Measurements from ENCODE around the gene USP12. TPM values are rescaled to one million over a fixed set of nuclear protein-coding genes. Genes with fewer than 3 reads are reported as not detected.
"Not testable (repeated sequence)": the region's sequence is repeated elsewhere in the genome, so short reads cannot be mapped to it uniquely, and the experiment has no call there.

The USP12 gene
- total RNA-seq, 2 experiments from 2014 or later: 32.3 to 32.4 TPM

GRCh38 chr13:27149702-27150101, 21.9 kb downstream of the USP12 start:
- Mint-ChIP-seq H3K4me3 (no peak overlapping the region), H3K27ac (no peak overlapping the region), H3K9me3 (ENCODE audit: low read depth) (no peaks in the 10 kb centered on the region), H3K36me3 (ENCODE audit: low read depth) (peaks cover 16% of the 10 kb centered on the region), H3K27me3 (no peaks in the 10 kb centered on the region), H3K4me1 (peaks cover 75% of the 10 kb centered on the region)
- ChIA-PET CTCF (interaction anchor here (0.6 to 1.4 kb wide), 6 partner anchors 17 to 305 kb away, joined by 3 to 4 read pairs (median 3); no protein-coding TSS in a partner anchor), POLR2A (interaction anchor here (0.8 kb wide), 1 partner anchor 11 kb away, joined by 10 read pairs; no protein-coding TSS in a partner anchor)
- ATAC-seq (no peak), DNase-seq (no peak)
- intact Hi-C loops (cut with DNase I, micrococcal nuclease): no loop called here

GRCh38 chr13:27148900-27149299, 22.7 kb downstream of the USP12 start:
- Mint-ChIP-seq H3K4me3 (no peak overlapping the region), H3K36me3 (ENCODE audit: low read depth) (peaks cover 16% of the 10 kb centered on the region), H3K9me3 (ENCODE audit: low read depth) (no peaks in the 10 kb centered on the region), H3K27me3 (no peaks in the 10 kb centered on the region), H3K4me1 (peaks cover 74% of the 10 kb centered on the region), H3K27ac (peak overlapping the region; percentile 56)
- ATAC-seq (no peak), DNase-seq (no peak)
- ChIA-PET POLR2A (interaction anchor here (0.8 kb wide), 1 partner anchor 12 kb away, joined by 10 read pairs; no protein-coding TSS in a partner anchor), CTCF (interaction anchor here (0.8 to 1.4 kb wide), 5 partner anchors 9 to 211 kb away, joined by 3 to 4 read pairs (median 3); no protein-coding TSS in a partner anchor)
- intact Hi-C loops (cut with DNase I, micrococcal nuclease): no loop called here

GRCh38 chr13:27147530-27148170, 24.0 kb downstream of the USP12 start:
- Mint-ChIP-seq H3K27me3 (no peaks in the 10 kb centered on the region), H3K27ac (peak overlapping the region; percentile 96), H3K36me3 (ENCODE audit: low read depth) (peaks cover 23% of the 10 kb centered on the region), H3K9me3 (ENCODE audit: low read depth) (peaks cover 2% of the 10 kb centered on the region), H3K4me1 (peaks cover 73% of the 10 kb centered on the region), H3K4me3 (peak overlapping the region; percentile 49)
- CTCF ChIA-PET: interaction anchor here (0.6 to 1.8 kb wide), 6 partner anchors 13 to 194 kb away, joined by 3 to 9 read pairs (median 4); no protein-coding TSS in a partner anchor
- intact Hi-C loops (cut with DNase I, micrococcal nuclease): loop anchor here (1.0 kb wide), 3 partner anchors 16 to 23 kb away; no protein-coding TSS in a partner anchor
- DNase-seq: no peak
- ATAC-seq: peak; percentile 89
- POLR2A ChIA-PET: interaction anchor here (0.7 to 1.3 kb wide), 2 partner anchors 14 to 15 kb away, joined by 5 to 7 read pairs; no protein-coding TSS in a partner anchor

GRCh38 chr13:27141746-27142145, 29.9 kb downstream of the USP12 start:
- peaks cover 64% of the 10 kb centered on the region for H3K4me1 Mint-ChIP-seq
- H3K9me3 Mint-ChIP-seq (ENCODE audit: low read depth): peaks cover 8% of the 10 kb centered on the region
- CTCF ChIA-PET: interaction anchor here (0.6 kb wide), 1 partner anchor 15 kb away, joined by 3 read pairs; no protein-coding TSS in a partner anchor
- H3K27ac Mint-ChIP-seq: no peak overlapping the region
- POLR2A ChIA-PET: no interaction called here
- H3K27me3 Mint-ChIP-seq: no peaks in the 10 kb centered on the region
- H3K4me3 Mint-ChIP-seq: no peak overlapping the region
- intact Hi-C loops (cut with DNase I, micrococcal nuclease): no loop called here
- DNase-seq (no peak), ATAC-seq (no peak)
- peaks cover 40% of the 10 kb centered on the region for H3K36me3 Mint-ChIP-seq (ENCODE audit: low read depth)

- intact Hi-C loops (cut with DNase I, micrococcal nuclease); DNase-seq; H3K4me3 Mint-ChIP-seq; POLR2A ChIA-PET; H3K9me3 Mint-ChIP-seq (ENCODE audit: low read depth); H3K27me3 Mint-ChIP-seq; H3K27ac Mint-ChIP-seq; ATAC-seq: not testable (repeated sequence)
- CTCF ChIA-PET: interaction anchor here (0.6 kb wide), 1 partner anchor 16 kb away, joined by 3 read pairs; no protein-coding TSS in a partner anchor
- peaks cover 40% of the 10 kb centered on the region for H3K36me3 Mint-ChIP-seq (ENCODE audit: low read depth)
- H3K4me1 Mint-ChIP-seq: peaks cover 58% of the 10 kb centered on the region
These were observed 30.5 kb downstream of the USP12 start for GRCh38 chr13:27141159-27141558.

GRCh38 chr13:27140060-27140459, 31.6 kb downstream of the USP12 start:
- Mint-ChIP-seq H3K27ac (no peak overlapping the region), H3K9me3 (ENCODE audit: low read depth) (peaks cover 8% of the 10 kb centered on the region), H3K4me1 (peaks cover 54% of the 10 kb centered on the region), H3K36me3 (ENCODE audit: low read depth) (peaks cover 37% of the 10 kb centered on the region), H3K4me3 (no peak overlapping the region), H3K27me3 (no peaks in the 10 kb centered on the region)
- ChIA-PET POLR2A (interaction anchor here (0.6 kb wide), 1 partner anchor 1003 kb away, joined by 3 read pairs; no protein-coding TSS in a partner anchor), CTCF (interaction anchor here (1.2 kb wide), 1 partner anchor 9 kb away, joined by 3 read pairs; no protein-coding TSS in a partner anchor)
- intact Hi-C loops (cut with DNase I, micrococcal nuclease): no loop called here
- no peak for DNase-seq
- no peak for ATAC-seq

- H3K36me3 Mint-ChIP-seq (ENCODE audit: low read depth): peaks cover 37% of the 10 kb centered on the region
- POLR2A ChIA-PET: interaction anchor here (0.6 kb wide), 1 partner anchor 1003 kb away, joined by 3 read pairs; no protein-coding TSS in a partner anchor
These were observed 32.0 kb downstream of the USP12 start for GRCh38 chr13:27139565-27139964.

GRCh38 chr13:27138457-27139093, 33.0 kb downstream of the USP12 start:
- ATAC-seq: peak; percentile 65
- ChIA-PET CTCF (no interaction called here), POLR2A (interaction anchor here (0.9 kb wide), 1 partner anchor 32 kb away, joined by 4 read pairs; no protein-coding TSS in a partner anchor)
- intact Hi-C loops (cut with DNase I, micrococcal nuclease): loop anchor here in 1 of 2 experiments (10.0 kb wide), 1 partner anchor 1576 kb away; the partner anchor contains the start of gene SLC46A3
- Mint-ChIP-seq H3K36me3 (ENCODE audit: low read depth) (peaks cover 36% of the 10 kb centered on the region), H3K4me3 (no peak overlapping the region), H3K27ac (no peak overlapping the region), H3K4me1 (peaks cover 61% of the 10 kb centered on the region), H3K27me3 (no peaks in the 10 kb centered on the region), H3K9me3 (ENCODE audit: low read depth) (peaks cover 7% of the 10 kb centered on the region)
- DNase-seq: no peak

More at GRCh38 chr13:27139565-27139964, 32.0 kb downstream of the USP12 start:
- Mint-ChIP-seq H3K27ac (no peak overlapping the region), H3K9me3 (ENCODE audit: low read depth) (peaks cover 8% of the 10 kb centered on the region), H3K4me1 (peaks cover 56% of the 10 kb centered on the region), H3K27me3 (no peaks in the 10 kb centered on the region), H3K4me3 (no peak overlapping the region)
- ATAC-seq (no peak), DNase-seq (no peak)
- CTCF ChIA-PET: interaction anchor here (1.2 kb wide), 1 partner anchor 9 kb away, joined by 3 read pairs; no protein-coding TSS in a partner anchor
- intact Hi-C loops (cut with DNase I, micrococcal nuclease): loop anchor here in 1 of 2 experiments (10.0 kb wide), 1 partner anchor 1575 kb away; the partner anchor contains the start of gene SLC46A3

GRCh38 chr13:27137759-27138158, 33.9 kb downstream of the USP12 start:
- Mint-ChIP-seq H3K27me3 (no peaks in the 10 kb centered on the region), H3K4me1 (peaks cover 66% of the 10 kb centered on the region), H3K9me3 (ENCODE audit: low read depth) (peaks cover 6% of the 10 kb centered on the region), H3K27ac (no peak overlapping the region), H3K4me3 (no peak overlapping the region), H3K36me3 (ENCODE audit: low read depth) (peaks cover 30% of the 10 kb centered on the region)
- intact Hi-C loops (cut with DNase I, micrococcal nuclease): loop anchor here in 1 of 2 experiments (10.0 kb wide), 1 partner anchor 1577 kb away; the partner anchor contains the start of gene SLC46A3
- POLR2A ChIA-PET: interaction anchor here (0.5 to 0.9 kb wide), 2 partner anchors 33 to 1101 kb away, joined by 3 to 4 read pairs; no protein-coding TSS in a partner anchor
- DNase-seq: no peak
- ATAC-seq: no peak
- CTCF ChIA-PET: no interaction called here

GRCh38 chr13:27135023-27135422, 36.6 kb downstream of the USP12 start:
- H3K27me3 Mint-ChIP-seq: no peaks in the 10 kb centered on the region
- H3K4me1 Mint-ChIP-seq: peaks cover 79% of the 10 kb centered on the region
- ChIA-PET CTCF (interaction anchor here (0.7 kb wide), 1 partner anchor 48 kb away, joined by 3 read pairs; no protein-coding TSS in a partner anchor), POLR2A (no interaction called here)
- no peak for ATAC-seq
- H3K9me3 Mint-ChIP-seq (ENCODE audit: low read depth): peaks cover 6% of the 10 kb centered on the region
- H3K36me3 Mint-ChIP-seq (ENCODE audit: low read depth): peaks cover 27% of the 10 kb centered on the region
- no peak overlapping the region for H3K27ac Mint-ChIP-seq
- H3K4me3 Mint-ChIP-seq: no peak overlapping the region
- intact Hi-C loops (cut with DNase I, micrococcal nuclease): loop anchor here in 1 of 2 experiments (10.0 kb wide), 1 partner anchor 1580 kb away; the partner anchor contains the start of gene SLC46A3
- no peak for DNase-seq

- peak overlapping the region; percentile 24 for H3K27ac Mint-ChIP-seq
- peaks cover 9% of the 10 kb centered on the region for H3K9me3 Mint-ChIP-seq (ENCODE audit: low read depth)
- ChIA-PET POLR2A (interaction anchor here (1.6 to 1.9 kb wide), 2 partner anchors 13 to 37 kb away, joined by 7 to 17 read pairs; no protein-coding TSS in a partner anchor), CTCF (interaction anchor here (0.9 to 1.3 kb wide), 3 partner anchors 28 to 138 kb away, joined by 3 to 4 read pairs (median 4); no protein-coding TSS in a partner anchor)
- no peak for DNase-seq
- no peak overlapping the region for H3K4me3 Mint-ChIP-seq
- ATAC-seq: no peak
- H3K27me3 Mint-ChIP-seq: no peaks in the 10 kb centered on the region
- H3K36me3 Mint-ChIP-seq (ENCODE audit: low read depth): peaks cover 33% of the 10 kb centered on the region
- peaks cover 80% of the 10 kb centered on the region for H3K4me1 Mint-ChIP-seq
- intact Hi-C loops (cut with DNase I, micrococcal nuclease): loop anchor here in 1 of 2 experiments (5.0 to 10.0 kb wide), 2 partner anchors 318 to 1581 kb away; partner anchors contain the start of genes MTIF3 and SLC46A3
These were observed 37.7 kb downstream of the USP12 start for GRCh38 chr13:27133889-27134288.

All from activated CD4-positive, alpha-beta T cell treated with anti-CD3 and anti-CD28 coated beads for 36 hours (primary cell).